Heart right ventricle (tissue), 16 donors: ENCODE data around the gene PLXND1. TPM values are rescaled to one million over a fixed set of nuclear protein-coding genes. Genes with fewer than 3 reads are reported as not detected.
A peak's percentile ranks its signal among the peaks of the same experiment; 100 is the strongest.

Experiments
- ATAC-seq, 8 donors: fragments of 200-7000 bp; cut with Tn5 transposase; one replicate each; pipeline ENCODE4 v1.9.1; 2020; ENCODE audit warnings: mild to moderate bottlenecking in 8 of 8, moderate library complexity in 8 of 8, moderate number of reproducible peaks in 1 of 8
- DNase-seq, 2 donors: peaks; one replicate each; pipeline ENCODE4 v3.0.0-alpha.2; 2020
- H3K27ac ChIP-seq, 10 donors: fragments of 200-600 bp; sonication (generic) in 2 of 10; one replicate each; pipeline versions ENCODE4 v1.5.0 to v1.8.0; 2020 to 2022; ENCODE audit warnings: mild to moderate bottlenecking in 3 of 10
- H3K27me3 ChIP-seq, 7 donors: fragments of 200-600 bp; one replicate each; pipeline ENCODE4 v1.8.0; 2021 to 2022; ENCODE audit warnings: mild to moderate bottlenecking in 2 of 7
- H3K36me3 ChIP-seq, 9 donors: fragments of 200-600 bp; sonication (generic) in 1 of 9; one replicate each; pipeline versions ENCODE4 v1.5.0 to v1.8.0; 2020 to 2022; ENCODE audit warnings: mild to moderate bottlenecking in 2 of 9
- H3K4me1 ChIP-seq, 9 donors: fragments of 200-600 bp; sonication (generic) in 1 of 9; one replicate each; pipeline versions ENCODE4 v1.5.0 to v1.8.0; 2020 to 2022; ENCODE audit warnings: mild to moderate bottlenecking in 4 of 9
- H3K4me3 ChIP-seq, 10 donors: fragments of 200-600 bp; sonication (generic) in 2 of 10; one replicate each; pipeline versions ENCODE4 v1.5.0 to v1.8.0; 2020 to 2022; ENCODE audit warnings: mild to moderate bottlenecking in 7 of 10, moderate library complexity in 2 of 10
- H3K9me3 ChIP-seq, 11 donors: fragments of 200-600 bp in 10 of 11; sonication (generic) in 2 of 11; one replicate each; pipeline versions ENCODE4 v1.5.0 to v1.8.0; 2013 to 2022; ENCODE audit warnings: mild to moderate bottlenecking in 2 of 11, control low read depth in 1 of 11, moderate library complexity in 1 of 11
- CTCF ChIP-seq, 9 donors: fragments of 200-600 bp; sonication (generic) in 2 of 9; IDR thresholded peaks; one replicate each; pipeline versions ENCODE4 v1.5.0 to v1.8.0; 2021 to 2022; ENCODE audit warnings: antibody characterized with exemption in 9 of 9, mild to moderate bottlenecking in 5 of 9, moderate library complexity in 1 of 9
- WGBS, 2 donors: extraction: QIAGEN DNeasy Blood & Tissue Kit; methylation state at CpG; one replicate each; pipeline ENCODE4 v1.1.7; 2013; ENCODE audit warnings: inconsistent platforms in 1 of 2; 5-methylcytosine and 5-hydroxymethylcytosine counted together
- intact Hi-C, 10 donors: fragments of 100-400 bp; cut with DNase I; formaldehyde crosslinking; loops; one replicate each; pipeline versions ENCODE4 v1.11.1 to v1.14.2; 2022
- polyA plus RNA-seq, 2 donors: library from polyadenylated mRNA; stranded (reverse); fragments of 200-250 nt; gene quantifications; one replicate each; pipeline ENCODE4 v1.2.3, GENCODE V29; 2013
- total RNA-seq, 10 donors: library from RNA; stranded (reverse); fragmentation: NEBNext Ultra II Directional in 3 of 10; extraction: Animal tissue kit (Norgen Biotek cat#: 25700) in 3 of 10; gene quantifications; one replicate each; pipeline versions ENCODE4 v1.2.1 to v1.2.4, GENCODE V29; 2021 to 2023
- donor health status: Arrhythmogenic right ventricular cardiomyopathy.
- donor health status: ischemic (EF 13 %, LVEDD 7.1; RV severe dilation, severe dysfunction).
- donor health status: healthy with polysubstance abuse.
- donor health status: DM: no; HTN: yes; CAD: no.
- donor health status: DM: no; HTN: no; CAD: no.
- donor health status: ischemic (EF 25% LVEDD 6.9; RV normal size, moderate dysfunction).
- donor health status: ischemic (EF 25% LVEDD 5.7; RV mildly dilated, moderate dysfunction).
- donor health status: healthy.
- donor health status: DM: yes; HTN: yes; CAD: no.
- donor health status: Ischemic cardiomyopathy.
- donor health status: ischemic (EF 35%, LVEDD 5.7; RV mildly dilated, moderate dysfunction).
- donor health status: nonischemic (EF 11% LVEDD 7.7; RV severe dilation, severe dysfunction).
- donor health status: DM: yes; HTN: yes; CAD: no.
- donor health status: PGD.
- donor health status: ischemic (EF 29% LVEDD 5.4; RV normal size, mild dysfunction).
- donor health status: nonischemic (EF 23%, LVEDD 6.1; RV moderate dilation, normal function).

PLXND1 gene
- total and polyA plus RNA-seq, 12 donors, result 40.9 to 169 (median 65.8) TPM

GRCh38 chr3:129620828-129621559 is 14.5 kb upstream of the PLXND1 start:
- H3K27me3 ChIP-seq, result no peaks in the 10 kb centered on the region
- DNase-seq, result peak in 1 of 2 donors; percentile 11
- WGBS, 2 donors, result 76 to 79% methylated on average over 18 of the region's 18 CpGs
- no peak for ATAC-seq
- no peaks in the 10 kb centered on the region for H3K9me3 ChIP-seq
- peak overlapping the region in 9 of 10 donors; percentile 95 to 100 (median 99) for H3K27ac ChIP-seq
- TF ChIP-seq CTCF (IDR thresholded peaks at IDR 0.05), result no peak
- intact Hi-C loops, result loop anchor here in 1 of 10 donors (10.0 kb wide), 1 partner anchor 236 kb away; no protein-coding TSS in a partner anchor
- no peaks in the 10 kb centered on the region for H3K36me3 ChIP-seq
- peaks cover 41 to 100% (median 96%) of the 10 kb centered on the region in 9 donors for H3K4me1 ChIP-seq
- no peak overlapping the region for H3K4me3 ChIP-seq

GRCh38 chr3:129619726-129620162 is 13.3 kb upstream of the PLXND1 start:
- intact Hi-C loops, result loop anchor here in 1 of 10 donors (10.0 kb wide), 1 partner anchor 235 kb away; no protein-coding TSS in a partner anchor
- WGBS, 2 donors, result 81 to 88% methylated on average over 6 of the region's 6 CpGs
- H3K36me3 ChIP-seq, result no peaks in the 10 kb centered on the region
- no peak for TF ChIP-seq CTCF (IDR thresholded peaks at IDR 0.05)
- peaks cover 36 to 100% (median 96%) of the 10 kb centered on the region in 9 donors for H3K4me1 ChIP-seq
- H3K4me3 ChIP-seq, result no peak overlapping the region
- H3K27me3 ChIP-seq, result no peaks in the 10 kb centered on the region
- ATAC-seq, result no peak
- no peaks in the 10 kb centered on the region for H3K9me3 ChIP-seq
- peak overlapping the region; percentile 24 to 100 (median 84) for H3K27ac ChIP-seq
- DNase-seq, result peak in 1 of 2 donors; percentile 12

GRCh38 chr3:129618901-129619671 is 12.6 kb upstream of the PLXND1 start:
- H3K4me3 ChIP-seq, result peak overlapping the region in 1 of 10 donors; percentile 1
- peaks cover 35 to 100% (median 96%) of the 10 kb centered on the region in 9 donors for H3K4me1 ChIP-seq
- H3K27me3 ChIP-seq, result no peaks in the 10 kb centered on the region
- H3K36me3 ChIP-seq, result no peaks in the 10 kb centered on the region
- no peak for TF ChIP-seq CTCF (IDR thresholded peaks at IDR 0.05)
- H3K27ac ChIP-seq, result peak overlapping the region; percentile 24 to 100 (median 84)
- 44 to 54% methylated on average over 23 of the region's 23 CpGs for WGBS, 2 donors
- ATAC-seq, result peak in 3 of 8 donors; percentile 4 to 12 (median 9)
- intact Hi-C loops, result no loop called here
- peak; percentile 19 to 37 for DNase-seq
- H3K9me3 ChIP-seq, result no peaks in the 10 kb centered on the region

- H3K4me1 ChIP-seq, result peaks cover 29 to 100% (median 90%) of the 10 kb centered on the region in 9 donors
- 67 to 72% methylated on average over 15 of the region's 15 CpGs for WGBS, 2 donors
- peak in 3 of 8 donors; percentile 5 to 18 (median 15) for ATAC-seq
- H3K36me3 ChIP-seq, result no peaks in the 10 kb centered on the region
- peak; percentile 31 to 49 for DNase-seq
- peak overlapping the region in 1 of 10 donors; percentile 1 for H3K4me3 ChIP-seq
- peak overlapping the region; percentile 27 to 100 (median 84) for H3K27ac ChIP-seq
- no peaks in the 10 kb centered on the region for H3K27me3 ChIP-seq
- intact Hi-C loops, result no loop called here
- no peaks in the 10 kb centered on the region for H3K9me3 ChIP-seq
- no peak for TF ChIP-seq CTCF (IDR thresholded peaks at IDR 0.05)
Measured at GRCh38 chr3:129618186-129618820, 11.8 kb upstream of the PLXND1 start.
